CD14-positive monocyte (primary cell): Measurements from ENCODE around the gene MAPRE3. TPM values are rescaled to one million over a fixed set of nuclear protein-coding genes. Genes with fewer than 3 reads are reported as not detected.

Experiments
- DNase-seq, 3 donors: peaks; one replicate each; pipeline ENCODE4 v3.0.0-alpha.2; 2011 to 2022
- H2AFZ ChIP-seq: 2 replicates; pipeline ENCODE4 v1.6.0; 2012; ENCODE audit warnings: mild to moderate bottlenecking, low read depth, low read length, inconsistent platforms; ENCODE audit not compliant: insufficient read depth, poor library complexity, severe bottlenecking
- H3K27ac ChIP-seq, 2 donors: 1 replicate in 1 of 2; 2 replicates in 1 of 2; pipeline ENCODE4 v1.5.1; 2012 to 2013; ENCODE audit warnings: low read length in 2 of 2, control low read depth in 1 of 2, inconsistent platforms in 1 of 2, low read depth in 1 of 2, mild to moderate bottlenecking in 1 of 2
- H3K27me3 ChIP-seq, 2 donors: one replicate each; pipeline versions ENCODE4 v1.6.0 to v1.6.1; 2011 to 2013; ENCODE audit warnings: low read length in 2 of 2; ENCODE audit not compliant: control insufficient read depth in 2 of 2, insufficient read depth in 2 of 2
- H3K36me3 ChIP-seq, 2 donors: replicated peaks in 1 of 2; 1 replicate in 1 of 2; 2 replicates in 1 of 2; pipeline versions ENCODE4 v1.5.1 to v1.6.1; 2012 to 2013; ENCODE audit warnings: low read length in 2 of 2, control low read depth in 1 of 2, inconsistent platforms in 1 of 2, mild to moderate bottlenecking in 1 of 2; ENCODE audit not compliant: insufficient read depth in 2 of 2, control insufficient read depth in 1 of 2
- H3K4me1 ChIP-seq, 2 donors: 1 replicate in 1 of 2; 2 replicates in 1 of 2; pipeline versions ENCODE4 v1.5.1 to v1.6.1; 2012 to 2013; ENCODE audit warnings: low read length in 2 of 2, control low read depth in 1 of 2, inconsistent platforms in 1 of 2, mild to moderate bottlenecking in 1 of 2, moderate library complexity in 1 of 2; ENCODE audit not compliant: insufficient read depth in 2 of 2, control insufficient read depth in 1 of 2
- H3K4me2 ChIP-seq: replicated peaks from 2 replicates; pipeline ENCODE3; 2012; ENCODE audit warnings: low read length, moderate library complexity, mild to moderate bottlenecking; ENCODE audit not compliant: poor library complexity, severe bottlenecking; ENCODE audit errors: extremely low read depth
- H3K4me3 ChIP-seq, 3 experiments: fragments of 200-600 bp in 1 of 3; sonication (generic) in 1 of 3; replicated peaks in 1 of 3; 1 replicate in 2 of 3; 2 replicates in 1 of 3; pipeline ENCODE4 v1.5.1; 2011 to 2013; ENCODE audit warnings: low read length in 3 of 3, mild to moderate bottlenecking in 3 of 3, control low read depth in 2 of 3, low read depth in 2 of 3, inconsistent platforms in 1 of 3, moderate library complexity in 1 of 3
- H3K79me2 ChIP-seq: 2 replicates; pipeline ENCODE4 v1.6.0; 2012; ENCODE audit warnings: mild to moderate bottlenecking, control low read depth, inconsistent platforms, low read length, moderate library complexity; ENCODE audit not compliant: insufficient read depth
- H3K9ac ChIP-seq: 2 replicates; pipeline ENCODE4 v1.6.0; 2017; ENCODE audit warnings: low read length, mild to moderate bottlenecking; ENCODE audit not compliant: insufficient read depth, poor library complexity, severe bottlenecking
- H3K9me3 ChIP-seq, 2 donors: replicated peaks in 1 of 2; 1 replicate in 1 of 2; 2 replicates in 1 of 2; pipeline versions ENCODE4 v1.5.1 to v1.6.1; 2012 to 2013; ENCODE audit warnings: low read length in 2 of 2, control low read depth in 1 of 2; ENCODE audit not compliant: control insufficient read depth in 1 of 2, insufficient read depth in 1 of 2
- H4K20me1 ChIP-seq: 2 replicates; pipeline ENCODE4 v1.6.0; 2012; ENCODE audit warnings: mild to moderate bottlenecking, low read length, control low read depth, moderate library complexity; ENCODE audit not compliant: insufficient read depth
- H3K27ac Mint-ChIP-seq, 7 donors: one replicate each; pipeline ENCODE4 v1.8.0; 2020; ENCODE audit warnings: mild to moderate bottlenecking in 7 of 7, mixed read lengths in 7 of 7, moderate library complexity in 6 of 7, inconsistent platforms in 2 of 7
- H3K27me3 Mint-ChIP-seq, 3 donors: one replicate each; pipeline ENCODE4 v1.8.0; 2021 to 2022; ENCODE audit warnings: low read depth in 3 of 3, mild to moderate bottlenecking in 3 of 3, mixed read lengths in 3 of 3, moderate library complexity in 3 of 3, inconsistent platforms in 1 of 3
- H3K36me3 Mint-ChIP-seq, 2 donors: one replicate each; pipeline ENCODE4 v1.8.0; 2020; ENCODE audit warnings: mixed read lengths in 2 of 2, inconsistent platforms in 1 of 2, mild to moderate bottlenecking in 1 of 2
- H3K4me1 Mint-ChIP-seq: one replicate; pipeline ENCODE4 v1.8.0; 2020; ENCODE audit warnings: mild to moderate bottlenecking, mixed read lengths
- H3K4me3 Mint-ChIP-seq, 2 donors: one replicate each; pipeline ENCODE4 v1.8.0; 2020; ENCODE audit warnings: mild to moderate bottlenecking in 2 of 2, mixed read lengths in 2 of 2, moderate library complexity in 1 of 2
- H3K9me3 Mint-ChIP-seq, 7 donors: one replicate each; pipeline ENCODE4 v1.8.0; 2020 to 2022; ENCODE audit warnings: mixed read lengths in 7 of 7, mild to moderate bottlenecking in 6 of 7, moderate library complexity in 6 of 7, inconsistent platforms in 2 of 7
- WGBS: methylation state at CpG from one replicate; pipeline ENCODE4 v1.1.5; 2013; ENCODE audit warnings: missing lambda C conversion rate; ENCODE audit not compliant: insufficient coverage; 5-methylcytosine and 5-hydroxymethylcytosine counted together
- intact Hi-C, 2 donors: fragments of 100-400 bp; cut with micrococcal nuclease; formaldehyde crosslinking; loops; one replicate each; pipeline versions ENCODE4 v1.15.0 to v1.15.1; 2023
- polyA plus RNA-seq, 3 donors: library from polyadenylated mRNA; depleted of rRNA in 1 of 3; unstranded in 2 of 3; stranded (reverse) in 1 of 3; fragments of 300-500 nt in 2 of 3; fragments of >200 nt in 1 of 3; fragmentation: Illumina TruSeq in 2 of 3; gene quantifications; 1 replicate in 2 of 3; 2 replicates in 1 of 3; pipeline ENCODE4 v1.2.3, GENCODE V29; 2012 to 2021
- TF ChIP-seq, protein P1 (sequence below): fragments of 200-600 bp; IDR thresholded peaks from one replicate; pipeline ENCODE4 v1.8.0; 2022; ENCODE audit warnings: antibody characterized with exemption, mild to moderate bottlenecking

The MAPRE3 gene
- polyA plus RNA-seq, 3 donors = 2.4 to 14.4 (median 3.5) TPM

DNA sequence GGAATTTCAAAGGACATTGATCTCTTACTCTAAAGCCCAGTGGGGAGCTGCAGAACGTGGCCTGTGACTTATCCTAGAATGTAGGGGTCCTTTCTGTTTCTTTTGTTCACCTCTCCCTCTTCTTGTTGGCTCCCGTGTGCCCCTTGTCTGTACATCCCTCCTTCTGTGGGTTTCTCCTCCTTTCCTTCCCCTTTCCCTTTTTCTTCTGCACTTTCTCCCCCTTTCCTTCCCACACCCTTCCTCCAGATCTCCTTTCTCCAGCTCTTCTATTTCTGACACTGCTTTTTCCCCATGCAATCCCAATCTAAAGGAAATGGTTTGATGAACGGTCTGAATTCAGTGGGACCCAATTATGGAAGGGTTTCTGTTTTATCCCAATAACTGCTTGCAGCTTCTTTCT is 35.5 kb upstream of the MAPRE3 start:
- Histone ChIP-seq H3K9me3 (no peaks in the 10 kb centered on the region), H3K79me2 (no peaks in the 10 kb centered on the region), H3K4me1 (no peaks in the 10 kb centered on the region), H3K9ac (no peak overlapping the region), H4K20me1 (no peaks in the 10 kb centered on the region), H2AFZ (no peak overlapping the region), H3K4me3 (no peak overlapping the region), H3K4me2 (no peak overlapping the region), H3K27me3 (no peaks in the 10 kb centered on the region), H3K36me3 (no peaks in the 10 kb centered on the region), H3K27ac (no peak overlapping the region)
- intact Hi-C loops = no loop called here
- Mint-ChIP-seq H3K27me3 (peaks cover 9 to 27% (median 20%) of the 10 kb centered on the region in 3 donors), H3K9me3 (peaks cover 0 to 3% (median 0%) of the 10 kb centered on the region in 7 donors), H3K27ac (no peak overlapping the region), H3K4me3 (no peak overlapping the region), H3K36me3 (no peaks in the 10 kb centered on the region), H3K4me1 (no peaks in the 10 kb centered on the region)
- no peak for DNase-seq
- 38% methylated on average over 1 of the region's 3 CpGs for WGBS
- TF ChIP-seq, protein P1, sequence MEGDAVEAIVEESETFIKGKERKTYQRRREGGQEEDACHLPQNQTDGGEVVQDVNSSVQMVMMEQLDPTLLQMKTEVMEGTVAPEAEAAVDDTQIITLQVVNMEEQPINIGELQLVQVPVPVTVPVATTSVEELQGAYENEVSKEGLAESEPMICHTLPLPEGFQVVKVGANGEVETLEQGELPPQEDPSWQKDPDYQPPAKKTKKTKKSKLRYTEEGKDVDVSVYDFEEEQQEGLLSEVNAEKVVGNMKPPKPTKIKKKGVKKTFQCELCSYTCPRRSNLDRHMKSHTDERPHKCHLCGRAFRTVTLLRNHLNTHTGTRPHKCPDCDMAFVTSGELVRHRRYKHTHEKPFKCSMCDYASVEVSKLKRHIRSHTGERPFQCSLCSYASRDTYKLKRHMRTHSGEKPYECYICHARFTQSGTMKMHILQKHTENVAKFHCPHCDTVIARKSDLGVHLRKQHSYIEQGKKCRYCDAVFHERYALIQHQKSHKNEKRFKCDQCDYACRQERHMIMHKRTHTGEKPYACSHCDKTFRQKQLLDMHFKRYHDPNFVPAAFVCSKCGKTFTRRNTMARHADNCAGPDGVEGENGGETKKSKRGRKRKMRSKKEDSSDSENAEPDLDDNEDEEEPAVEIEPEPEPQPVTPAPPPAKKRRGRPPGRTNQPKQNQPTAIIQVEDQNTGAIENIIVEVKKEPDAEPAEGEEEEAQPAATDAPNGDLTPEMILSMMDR = no peak

DNA sequence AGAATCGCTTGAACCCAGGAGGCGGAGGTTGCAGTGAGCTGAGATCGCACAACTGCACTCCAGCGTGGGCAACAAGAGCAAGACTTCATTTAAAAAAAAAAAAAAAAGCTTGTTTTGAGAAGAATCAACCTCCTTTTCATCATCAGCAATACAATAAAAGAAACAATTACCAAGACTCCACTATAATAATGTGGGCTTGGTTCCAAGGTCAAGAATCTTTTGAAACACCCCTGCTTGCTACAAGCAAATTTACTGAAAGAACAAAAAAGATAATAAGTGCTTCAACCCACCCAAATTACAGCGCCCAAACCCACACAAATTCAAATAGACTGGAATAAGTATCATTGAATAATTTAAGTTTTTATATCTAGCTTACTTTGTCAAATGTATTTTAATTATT is 33.6 kb upstream of the MAPRE3 start:
- intact Hi-C loops = no loop called here
- Histone ChIP-seq H3K27ac (no peak overlapping the region), H3K4me1 (no peaks in the 10 kb centered on the region), H3K27me3 (peaks cover 0 to 2% of the 10 kb centered on the region in 2 donors), H3K9me3 (no peaks in the 10 kb centered on the region), H3K79me2 (no peaks in the 10 kb centered on the region), H3K4me3 (no peak overlapping the region), H4K20me1 (no peaks in the 10 kb centered on the region), H3K36me3 (no peaks in the 10 kb centered on the region), H3K4me2 (no peak overlapping the region), H2AFZ (no peak overlapping the region), H3K9ac (no peak overlapping the region)
- Mint-ChIP-seq H3K27me3 (peaks cover 8 to 26% (median 17%) of the 10 kb centered on the region in 3 donors), H3K9me3 (peaks cover 0 to 3% (median 0%) of the 10 kb centered on the region in 7 donors), H3K36me3 (no peaks in the 10 kb centered on the region), H3K4me1 (no peaks in the 10 kb centered on the region), H3K27ac (no peak overlapping the region), H3K4me3 (no peak overlapping the region)
- no peak for DNase-seq
- TF ChIP-seq, protein P1 = no peak
- WGBS = no CpG with 5 or more reads among the region's 5 CpGs
